Right ventricle myocardium superior (tissue), 1 donor: ENCODE results near the gene MDM1. TPM values are rescaled to one million over a fixed set of nuclear protein-coding genes. Genes with fewer than 3 reads are reported as not detected.

ENCODE experiments used
- ATAC-seq: fragments of 200-7000 bp; cut with Tn5 transposase; one replicate; pipeline ENCODE4 v1.9.1; 2020; ENCODE audit warnings: mild to moderate bottlenecking; ENCODE audit not compliant: poor library complexity
- DNase-seq: peaks from one replicate; pipeline ENCODE4 v3.0.0-alpha.2; 2020
- intact Hi-C: fragments of 100-400 bp; cut with DNase I; formaldehyde crosslinking; loops from one replicate; pipeline ENCODE4 v1.11.2; 2022
- total RNA-seq: library from RNA; stranded (reverse); fragmentation: NEBNext Ultra II Directional; extraction: Animal tissue kit (Norgen Biotek cat#: 25700); gene quantifications from one replicate; pipeline ENCODE4 v1.2.1, GENCODE V29; 2021
- donor health status: DM: no; HTN: yes; CAD: no; lungs with severe emphysema.

Gene MDM1
- total RNA-seq, 1 donor from 2014 or later, result 7.3 TPM

- intact Hi-C loops, result no loop called here
- ATAC-seq, result no peak
- no peak for DNase-seq
These were observed 72.7 kb downstream of the MDM1 start for GRCh38 chr12:68259318-68259940.

- intact Hi-C loops, result no loop called here
- ATAC-seq (no peak), DNase-seq (no peak)
These were observed 78.7 kb downstream of the MDM1 start, which contains the start of gene IL22 for GRCh38 chr12:68253504-68253903. IL22 (minus strand) TSS chr12:68253604; CDS start chr12:68253448, 156 bp downstream.

- no peak for ATAC-seq
These were observed 80.1 kb downstream of the MDM1 start for GRCh38 chr12:68252077-68252476.

GRCh38 chr12:68250454-68250853 lies 81.7 kb downstream of the MDM1 start:
- DNase-seq, result no peak
- intact Hi-C loops, result no loop called here
- ATAC-seq, result no peak

More at GRCh38 chr12:68252077-68252476, 80.1 kb downstream of the MDM1 start:
- DNase-seq, result no peak
- intact Hi-C loops, result no loop called here

- DNase-seq (no peak), ATAC-seq (no peak)
- intact Hi-C loops, result no loop called here
These were observed 84.4 kb downstream of the MDM1 start for GRCh38 chr12:68247785-68248184.

GRCh38 chr12:68246350-68246749 lies 85.8 kb downstream of the MDM1 start:
- intact Hi-C loops, result no loop called here
- no peak for DNase-seq
- no peak for ATAC-seq

GRCh38 chr12:68245180-68246021 lies 86.8 kb downstream of the MDM1 start:
- intact Hi-C loops, result no loop called here
- ATAC-seq (peak; percentile 65), DNase-seq (peak; percentile 36)

Other genes with a start within 250 kb of the MDM1 start
- gene IFNG, start 172.6 kb downstream of the MDM1 start, total RNA-seq, result not detected
- not detected for gene IL26, start 106.6 kb downstream of the MDM1 start, total RNA-seq
- gene IL22, start 78.8 kb downstream of the MDM1 start, total RNA-seq, result not detected